Subcutaneous adipose tissue (tissue), 4 donors: ENCODE results near the gene CXCL5. TPM values are rescaled to one million over a fixed set of nuclear protein-coding genes. Genes with fewer than 3 reads are reported as not detected.

ENCODE experiments used
- CTCF ChIP-seq: fragments of 450-650 bp; IDR thresholded peaks from one replicate; pipeline ENCODE4 v1.5.1; 2016; ENCODE audit warnings: low read depth, mild to moderate bottlenecking, control low read depth, antibody characterized with exemption, moderate library complexity
- total RNA-seq, 4 donors: library from RNA; depleted of rRNA; stranded (reverse); fragments of >200 nt; gene quantifications; one replicate each; pipeline ENCODE4 v1.1.0, GENCODE V29; 2016

The CXCL5 gene
- total RNA-seq, 4 donors from 2014 or later: 1.4 TPM; not detected in 3

GRCh38 chr4:74039315-74039763 is 40.9 kb upstream of the CXCL5 start:
- no peak for TF ChIP-seq CTCF

- TF ChIP-seq CTCF: no peak
These were observed 40.2 kb upstream of the CXCL5 start, which contains the start of gene CXCL3 for GRCh38 chr4:74038425-74039314. CXCL3 (minus strand) TSS chr4:74038689; CDS start chr4:74038611, 78 bp downstream.

DNA sequence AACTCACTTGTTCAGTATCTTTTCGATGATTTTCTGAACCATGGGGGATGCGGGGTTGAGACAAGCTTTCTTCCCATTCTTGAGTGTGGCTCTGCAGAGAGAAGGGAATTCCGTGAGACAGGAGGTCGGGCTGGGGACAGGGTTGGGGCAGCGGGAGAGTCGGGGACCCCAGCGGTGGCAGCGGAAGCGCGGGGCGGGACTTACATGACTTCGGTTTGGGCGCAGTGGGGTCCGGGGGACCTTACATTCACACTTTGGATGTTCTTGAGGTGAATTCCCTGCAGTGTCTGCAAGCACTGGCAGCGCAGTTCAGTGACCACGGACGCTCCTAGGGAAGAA is 39.6 kb upstream of the CXCL5 start:
- no peak for TF ChIP-seq CTCF

DNA sequence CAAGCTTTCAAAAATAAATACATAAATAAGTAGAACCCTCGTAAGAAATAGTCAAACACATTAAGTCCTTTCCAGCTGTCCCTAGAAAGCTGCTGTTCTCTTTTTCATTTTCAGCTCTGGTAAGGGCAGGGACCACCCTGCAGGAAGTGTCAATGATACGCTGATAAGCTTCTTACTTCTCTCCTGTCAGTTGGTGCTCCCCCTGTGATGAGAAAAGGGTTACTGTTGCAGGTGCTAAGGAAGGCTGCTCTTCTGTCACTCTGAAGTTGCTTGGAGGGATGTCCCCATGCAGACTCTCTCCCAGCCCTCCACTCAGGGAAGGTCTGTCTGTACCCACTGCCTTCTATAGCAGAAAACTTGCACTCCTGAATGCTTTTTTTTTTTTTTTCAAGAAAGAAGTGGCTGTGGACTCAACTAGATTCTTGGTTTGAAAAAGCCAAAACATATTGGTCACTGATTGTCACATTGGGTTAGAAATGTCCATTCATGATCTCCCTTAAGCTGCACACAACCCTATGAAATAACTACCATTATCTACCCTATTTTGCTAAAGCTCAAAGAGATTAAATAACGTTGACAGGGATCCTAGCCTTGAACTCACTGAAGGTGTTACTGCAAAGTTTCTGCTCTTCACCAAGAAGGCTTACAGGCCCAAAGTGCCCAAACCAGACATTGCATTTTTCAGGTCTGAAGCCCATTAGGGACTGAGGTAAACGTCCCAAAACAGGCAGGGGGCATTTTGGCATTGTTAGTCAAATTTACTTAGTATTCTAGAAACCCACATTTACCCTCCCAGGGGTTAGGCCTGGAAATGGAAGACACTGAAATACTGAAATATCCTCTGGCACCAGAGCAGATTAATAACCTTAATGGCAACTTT is 38.8 kb upstream of the CXCL5 start:
- no peak for TF ChIP-seq CTCF

- TF ChIP-seq CTCF: no peak
These were observed 35.3 kb upstream of the CXCL5 start for GRCh38 chr4:74033739-74034138.

DNA sequence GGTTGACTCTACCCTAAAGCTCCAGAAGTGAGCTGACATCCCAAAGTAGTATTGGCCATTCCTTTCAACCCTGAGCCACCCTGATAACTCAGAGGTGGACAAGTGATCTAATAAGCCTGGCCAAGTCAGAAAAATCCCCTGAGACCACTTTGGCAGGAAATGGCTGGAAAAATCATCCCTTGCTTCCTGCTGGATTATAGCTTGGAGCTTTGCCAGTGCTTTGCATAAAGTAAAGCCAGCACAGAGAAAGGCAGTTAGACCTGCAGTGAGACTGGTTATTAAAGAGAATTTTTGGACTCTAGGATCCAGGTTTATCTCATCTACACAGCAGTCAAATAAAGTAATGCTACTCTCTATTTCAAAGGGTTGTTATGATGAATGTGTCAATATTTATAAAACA is 33.6 kb upstream of the CXCL5 start:
- no peak for TF ChIP-seq CTCF

DNA sequence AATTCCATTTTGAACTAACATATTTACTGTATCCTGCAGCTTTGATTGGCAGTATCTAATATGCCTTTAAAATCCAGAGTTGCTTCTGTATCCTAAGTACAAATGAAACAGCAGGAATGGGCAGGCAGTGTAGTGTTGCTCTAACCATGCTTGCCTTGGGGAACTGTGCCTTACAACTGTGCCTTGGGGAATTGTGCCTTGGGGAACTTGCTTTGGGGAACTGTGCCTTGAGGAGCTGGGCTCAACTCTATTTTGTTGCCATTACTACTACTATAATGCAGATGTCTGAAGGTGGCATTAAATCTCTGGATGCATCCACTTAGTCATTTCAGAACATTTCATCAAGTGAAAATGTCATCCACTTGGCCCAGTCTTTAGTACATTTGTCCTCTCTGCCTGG is 33.1 kb upstream of the CXCL5 start:
- no peak for TF ChIP-seq CTCF
